GM10266 (cell line): ENCODE data around the gene CATSPERD.

Experiments
- DNase-seq: peaks from one replicate; pipeline ENCODE4 v3.0.0; 2012; ENCODE audit errors: extremely low spot score
- TF ChIP-seq, protein P1 (sequence below): IDR thresholded peaks from 2 replicates; pipeline ENCODE4 v1.5.1; 2012; ENCODE audit warnings: mild to moderate bottlenecking, low read depth; ENCODE audit not compliant: control insufficient read depth, insufficient read depth; ENCODE audit errors: missing control alignments

Gene CATSPERD

DNA sequence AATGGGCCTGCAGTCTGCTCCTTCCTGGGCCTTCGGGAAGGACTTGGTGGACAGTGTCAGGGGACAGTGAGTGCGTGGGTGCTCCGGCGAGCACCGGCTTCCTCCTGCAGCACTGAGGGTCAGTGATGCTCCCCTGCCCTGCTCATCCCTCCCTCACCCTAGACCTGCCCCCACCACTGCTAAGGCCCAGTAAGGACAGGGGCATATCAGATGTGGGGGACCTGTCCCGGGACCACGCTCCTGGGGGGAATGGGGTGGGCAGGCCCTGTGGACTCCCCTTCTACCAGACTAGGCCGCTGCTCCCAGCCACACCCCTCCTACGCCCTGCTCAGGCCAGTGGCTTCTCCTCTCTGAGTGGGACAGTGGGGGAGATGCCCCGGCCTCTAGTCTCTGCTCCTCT is 43.3 kb upstream of the CATSPERD start:
- DNase-seq = no peak
- TF ChIP-seq, protein P1, sequence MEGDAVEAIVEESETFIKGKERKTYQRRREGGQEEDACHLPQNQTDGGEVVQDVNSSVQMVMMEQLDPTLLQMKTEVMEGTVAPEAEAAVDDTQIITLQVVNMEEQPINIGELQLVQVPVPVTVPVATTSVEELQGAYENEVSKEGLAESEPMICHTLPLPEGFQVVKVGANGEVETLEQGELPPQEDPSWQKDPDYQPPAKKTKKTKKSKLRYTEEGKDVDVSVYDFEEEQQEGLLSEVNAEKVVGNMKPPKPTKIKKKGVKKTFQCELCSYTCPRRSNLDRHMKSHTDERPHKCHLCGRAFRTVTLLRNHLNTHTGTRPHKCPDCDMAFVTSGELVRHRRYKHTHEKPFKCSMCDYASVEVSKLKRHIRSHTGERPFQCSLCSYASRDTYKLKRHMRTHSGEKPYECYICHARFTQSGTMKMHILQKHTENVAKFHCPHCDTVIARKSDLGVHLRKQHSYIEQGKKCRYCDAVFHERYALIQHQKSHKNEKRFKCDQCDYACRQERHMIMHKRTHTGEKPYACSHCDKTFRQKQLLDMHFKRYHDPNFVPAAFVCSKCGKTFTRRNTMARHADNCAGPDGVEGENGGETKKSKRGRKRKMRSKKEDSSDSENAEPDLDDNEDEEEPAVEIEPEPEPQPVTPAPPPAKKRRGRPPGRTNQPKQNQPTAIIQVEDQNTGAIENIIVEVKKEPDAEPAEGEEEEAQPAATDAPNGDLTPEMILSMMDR = no peak

DNA sequence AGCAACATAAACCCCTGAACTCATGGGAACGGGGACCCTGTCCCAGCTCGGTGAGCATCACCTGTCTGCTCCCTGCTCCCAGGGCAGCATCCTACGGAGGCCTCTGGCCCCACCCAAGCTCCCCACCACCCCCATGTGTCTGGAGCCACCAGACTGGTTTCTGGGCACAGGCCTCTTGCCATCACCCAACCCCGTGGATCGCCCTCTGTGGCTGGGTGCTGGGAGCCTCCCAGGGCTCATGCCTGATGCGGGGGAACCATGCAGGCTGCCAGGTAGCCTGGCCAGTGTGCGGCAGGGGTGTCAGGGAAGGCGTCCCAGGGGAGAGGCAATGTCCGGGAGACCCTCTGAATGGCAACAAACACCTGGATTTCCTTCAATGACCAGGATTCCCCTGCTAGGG is 42.9 kb upstream of the CATSPERD start:
- TF ChIP-seq, protein P1 = no peak
- no peak for DNase-seq

DNA sequence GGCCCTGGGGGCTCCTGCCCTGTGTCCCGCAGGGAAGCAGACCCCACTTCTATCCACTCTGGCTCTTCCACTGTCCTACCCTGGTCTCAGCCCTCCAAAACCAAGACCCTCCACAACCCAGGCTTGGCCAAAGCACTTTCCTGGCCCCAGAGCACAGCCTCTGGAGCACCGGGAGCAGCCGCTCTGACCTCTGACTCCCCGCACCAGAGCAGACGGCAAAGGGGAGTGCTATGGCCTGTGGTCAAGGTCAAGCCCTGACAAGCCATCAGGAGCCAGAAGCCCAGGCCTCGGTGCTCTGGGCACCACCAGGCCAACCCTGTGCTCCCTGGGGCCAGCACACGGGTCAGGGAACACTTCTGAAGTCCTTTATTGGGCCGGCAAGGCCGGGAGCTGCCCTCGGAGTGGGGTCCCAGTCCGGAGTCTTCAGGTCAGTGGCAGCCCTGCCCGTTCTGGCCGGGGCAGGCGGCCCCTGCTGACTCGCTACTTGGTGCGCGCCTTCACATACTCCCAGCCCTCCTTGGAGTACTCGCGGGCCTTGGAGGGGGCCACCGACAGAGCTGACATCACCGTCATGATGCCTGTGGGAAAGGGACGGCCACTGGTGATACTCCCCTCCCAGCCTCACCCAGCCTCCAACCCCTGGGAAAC is 42.2 kb upstream of the CATSPERD start:
- TF ChIP-seq, protein P1 = no peak

DNA sequence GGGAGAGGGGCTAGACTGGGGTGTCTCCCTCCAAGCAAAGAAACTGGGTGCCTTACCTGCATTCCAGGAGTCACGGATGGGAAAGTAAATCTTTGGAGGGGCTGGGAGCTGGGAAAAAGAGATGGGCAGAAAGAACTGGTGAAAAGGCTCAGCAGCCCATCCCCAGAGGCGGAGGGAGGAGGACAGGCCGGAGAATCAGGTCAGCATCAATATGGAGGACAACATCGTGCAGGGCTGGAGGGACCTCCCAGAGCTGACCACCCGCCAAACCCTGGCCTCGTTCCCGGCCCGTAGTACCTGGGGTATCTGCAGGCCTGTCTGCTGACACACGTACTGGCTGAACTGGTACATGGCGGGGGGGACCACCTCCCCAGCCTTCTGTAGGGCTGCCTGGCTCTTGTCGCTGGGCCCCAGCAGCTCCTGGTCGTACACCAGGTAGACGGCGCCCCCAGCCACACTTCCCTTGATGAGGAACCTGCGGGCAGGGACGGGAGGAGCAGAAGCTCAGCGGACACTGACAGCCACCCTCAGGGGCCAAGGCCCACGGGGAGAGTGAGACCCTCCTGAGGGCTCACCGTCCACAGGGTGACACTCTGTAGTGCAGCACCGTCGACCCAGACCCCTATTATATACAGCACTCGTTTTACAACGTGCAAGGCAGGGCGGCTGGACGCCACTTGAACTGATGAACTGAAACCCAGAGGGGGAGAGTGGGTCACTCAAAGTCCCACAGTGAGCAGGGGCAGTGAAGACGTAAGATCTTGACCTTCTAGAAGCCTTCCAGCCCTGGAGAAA is 41.0 kb upstream of the CATSPERD start:
- no peak for DNase-seq
- TF ChIP-seq, protein P1 = no peak

More for the DNA sequence above, 42.2 kb upstream of the CATSPERD start:
- no peak for DNase-seq

DNA sequence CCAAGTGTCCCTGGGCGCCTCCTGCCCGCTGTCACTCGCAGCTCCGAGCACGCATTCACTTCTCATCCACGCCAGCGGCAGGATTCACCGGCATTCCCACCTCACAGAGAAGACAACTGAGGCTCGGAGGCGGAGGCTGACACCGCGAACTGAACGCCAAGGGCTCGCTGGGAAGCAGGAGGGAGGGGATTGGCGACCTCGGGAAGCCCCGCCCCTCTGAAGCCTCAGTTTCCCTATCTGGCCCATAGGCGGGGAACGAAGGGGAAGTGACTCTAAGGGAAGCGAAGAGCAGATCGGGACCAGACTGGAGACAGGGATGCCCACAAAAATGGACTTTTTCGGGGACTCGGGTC is 40.4 kb upstream of the CATSPERD start:
- TF ChIP-seq, protein P1 = no peak
- DNase-seq = no peak

DNA sequence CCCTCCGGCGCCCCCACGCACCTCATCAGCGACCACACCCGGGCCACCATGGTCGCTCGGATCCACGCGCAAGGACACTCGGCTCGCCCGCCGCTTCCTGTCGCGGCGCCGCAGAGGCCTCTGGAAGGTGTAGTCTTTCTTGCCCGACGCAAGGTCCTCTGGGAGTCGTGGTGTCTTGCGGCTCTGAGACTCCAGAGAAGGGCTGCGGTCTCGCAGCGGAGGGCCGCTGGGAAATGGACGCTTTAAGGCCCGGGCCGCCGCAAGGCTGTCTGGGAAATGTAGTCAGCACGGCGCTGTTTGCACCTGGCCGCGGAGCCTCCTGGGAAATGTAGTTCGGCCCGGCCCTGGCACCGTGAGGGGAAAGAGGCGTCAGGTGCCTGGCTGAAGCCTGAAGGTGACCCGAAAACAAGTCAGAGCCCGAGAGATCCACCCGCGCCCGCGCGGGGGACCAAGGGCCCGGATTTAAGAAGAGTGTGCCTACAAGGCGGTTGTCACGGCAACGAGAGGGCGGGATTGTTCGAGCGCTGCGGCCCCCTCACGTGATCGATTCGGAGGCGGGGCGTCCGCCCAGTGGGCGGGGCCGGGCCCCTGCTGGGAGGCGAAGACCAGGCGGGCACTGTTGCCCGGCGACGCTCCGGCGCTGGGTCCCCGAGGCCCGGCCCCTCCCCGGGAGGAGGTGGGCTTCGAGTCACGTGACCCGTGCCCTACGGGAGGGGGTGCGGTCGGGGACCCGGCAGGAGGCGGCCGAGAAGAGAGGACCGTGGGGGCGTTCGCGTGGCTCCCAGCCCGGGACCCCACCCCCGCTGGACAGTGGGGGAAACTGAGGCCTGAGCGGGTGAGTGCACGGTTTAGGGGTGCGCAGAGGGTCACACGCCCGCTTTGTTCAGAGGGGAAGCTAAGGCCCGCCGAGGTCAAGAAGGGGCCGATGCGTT is 39.7 kb upstream of the CATSPERD start, which contains the start of the genes HSD11B1L and MICOS13:
Gene HSD11B1L (plus strand): TSS at position 591 of the 932 bp plus-strand sequence. CDS start 3,806 bp downstream, outside the sequence.
Gene MICOS13 (minus strand): TSS at position 80 of the 932 bp plus-strand sequence. CDS start 30 bp downstream, at position 50.
- TF ChIP-seq, protein P1 = no peak
- DNase-seq = peak; percentile 96
